Prostate gland (tissue), 2 donors: ENCODE results near the gene ADISSP. TPM values are rescaled to one million over a fixed set of nuclear protein-coding genes. Genes with fewer than 3 reads are reported as not detected.
"Not testable (repeated sequence)": the region's sequence is repeated elsewhere in the genome, so short reads cannot be mapped to it uniquely, and the experiment has no call there.

ENCODE experiments used
- DNase-seq: peaks from one replicate; pipeline ENCODE4 v3.0.0-alpha.2; 2019; ENCODE audit warnings: low spot score
- H3K27ac ChIP-seq, 2 donors: fragments of 200-600 bp; sonication (generic); 2 replicates each; pipeline ENCODE4 v1.5.1; 2017 to 2019
- H3K27me3 ChIP-seq: fragments of 200-600 bp; sonication (generic); replicated peaks from 2 replicates; pipeline ENCODE4 v1.5.1; 2019; ENCODE audit not compliant: insufficient read depth
- H3K36me3 ChIP-seq, 2 donors: fragments of 200-600 bp; sonication (generic); 1 replicate in 1 of 2; 2 replicates in 1 of 2; pipeline versions ENCODE4 v1.5.1 to v1.8.1; 2017 to 2019
- H3K4me1 ChIP-seq: fragments of 200-600 bp; sonication (generic); replicated peaks from 2 replicates; pipeline ENCODE4 v1.5.1; 2019
- H3K4me3 ChIP-seq, 2 donors: fragments of 200-600 bp; sonication (generic); 2 replicates each; pipeline ENCODE4 v1.5.1; 2017 to 2019
- H3K9me3 ChIP-seq: fragments of 200-600 bp; sonication (generic); 2 replicates; pipeline ENCODE4 v1.5.1; 2017
- CTCF ChIP-seq, 4 experiments: fragments of 200-600 bp in 2 of 4; fragments of 450-650 bp in 2 of 4; sonication (generic) in 2 of 4; IDR thresholded peaks; 1 replicate in 3 of 4; 2 replicates in 1 of 4; pipeline ENCODE4 v1.5.1; 2016 to 2019; ENCODE audit warnings: antibody characterized with exemption in 4 of 4, mild to moderate bottlenecking in 2 of 4, moderate library complexity in 2 of 4
- POLR2A ChIP-seq: fragments of 450-650 bp; IDR thresholded peaks from one replicate; pipeline ENCODE4 v1.6.1; 2016; ENCODE audit warnings: antibody characterized with exemption, mild to moderate bottlenecking
- POLR2AphosphoS5 ChIP-seq: sonication (generic); formaldehyde crosslinking; IDR thresholded peaks from one replicate; pipeline ENCODE4 v1.6.1; 2017; ENCODE audit warnings: antibody characterized with exemption
- WGBS: methylation state at CpG from one replicate; pipeline ENCODE4 v1.1.5; 2018; 5-methylcytosine and 5-hydroxymethylcytosine counted together
- intact Hi-C: fragments of 100-400 bp; cut with DNase I; formaldehyde crosslinking; loops from one replicate; pipeline ENCODE4 v1.14.2; 2022
- total RNA-seq, 2 donors: library from RNA; depleted of rRNA; stranded (reverse); fragments of >200 nt; gene quantifications; one replicate each; pipeline ENCODE4 v1.1.0, GENCODE V29; 2016

Gene ADISSP
- total RNA-seq, 2 donors from 2014 or later = 11.8 to 14.6 TPM

- intact Hi-C loops = no loop called here
- no peak for DNase-seq
- Histone ChIP-seq H3K27ac (peak overlapping the region; percentile 91 to 96), H3K4me1 (no peaks in the 10 kb centered on the region), H3K9me3 (no peaks in the 10 kb centered on the region), H3K27me3 (no peaks in the 10 kb centered on the region), H3K36me3 (no peaks in the 10 kb centered on the region), H3K4me3 (peak overlapping the region; percentile 57 to 66)
- 80% methylated on average over 25 of the region's 25 CpGs for WGBS
- TF ChIP-seq CTCF (IDR thresholded peaks at IDR 0.05) (no peak), POLR2AphosphoS5 (no peak), POLR2A (no peak)
These were observed 27.3 kb upstream of the ADISSP start for GRCh38 chr20:3794701-3795420.

- 90% methylated on average over 3 of the region's 3 CpGs for WGBS
These were observed 26.6 kb upstream of the ADISSP start for GRCh38 chr20:3794168-3794567.

GRCh38 chr20:3789201-3789600 is 21.6 kb upstream of the ADISSP start:
- H3K36me3 ChIP-seq, H3K9me3 ChIP-seq, H3K27ac ChIP-seq, DNase-seq, H3K4me3 ChIP-seq, intact Hi-C loops, H3K27me3 ChIP-seq: not testable (repeated sequence)
- 98% methylated on average over 4 of the region's 4 CpGs for WGBS
- H3K4me1 ChIP-seq = peaks cover 13% of the 10 kb centered on the region

More at GRCh38 chr20:3794168-3794567, 26.6 kb upstream of the ADISSP start:
- intact Hi-C loops, H3K27me3 ChIP-seq, H3K9me3 ChIP-seq, H3K36me3 ChIP-seq, H3K4me1 ChIP-seq, H3K27ac ChIP-seq, H3K4me3 ChIP-seq, DNase-seq: not testable (repeated sequence)

GRCh38 chr20:3788685-3789155 is 21.2 kb upstream of the ADISSP start:
- intact Hi-C loops = no loop called here
- DNase-seq = no peak

GRCh38 chr20:3787324-3788014 is 19.9 kb upstream of the ADISSP start:
- no peak for DNase-seq
- Histone ChIP-seq H3K27me3 (no peaks in the 10 kb centered on the region), H3K36me3 (no peaks in the 10 kb centered on the region), H3K27ac (no peak overlapping the region), H3K4me1 (peaks cover 22% of the 10 kb centered on the region), H3K4me3 (peak overlapping the region in 1 of 2 donors; percentile 2), H3K9me3 (no peaks in the 10 kb centered on the region)
- WGBS = 70% methylated on average over 5 of the region's 5 CpGs
- TF ChIP-seq POLR2A = no peak
- TF ChIP-seq POLR2AphosphoS5 = no peak
- no peak for TF ChIP-seq CTCF (IDR thresholded peaks at IDR 0.05)
- intact Hi-C loops = no loop called here

More at GRCh38 chr20:3788685-3789155, 21.2 kb upstream of the ADISSP start:
- WGBS = 70% methylated on average over 4 of the region's 4 CpGs
- peaks cover 13% of the 10 kb centered on the region for H3K4me1 ChIP-seq
- H3K27ac ChIP-seq = no peak overlapping the region
- no peaks in the 10 kb centered on the region for H3K27me3 ChIP-seq
- TF ChIP-seq CTCF (IDR thresholded peaks at IDR 0.05) (no peak), POLR2AphosphoS5 (no peak), POLR2A (no peak)
- no peaks in the 10 kb centered on the region for H3K9me3 ChIP-seq
- H3K4me3 ChIP-seq = no peak overlapping the region
- H3K36me3 ChIP-seq = no peaks in the 10 kb centered on the region
